CD4-positive, alpha-beta T cell treated with Interleukin-17A for 4 hours (primary cell): ENCODE measurements around the gene ARF3.

Source experiments
- DNase-seq: peaks from one replicate; pipeline ENCODE4 v3.0.0-alpha.2; 2020; ENCODE audit warnings: mixed read lengths

ARF3 gene

GRCh38 chr12:48957141-48958048, at the start of gene ARF3:
Gene ARF3 (minus strand): TSS chr12:48957487. CDS start chr12:48941095, 16,392 bp downstream.
- peak; percentile 95 for DNase-seq

- no peak for DNase-seq
These were observed 43.1 kb upstream of the ARF3 start for GRCh38 chr12:49000346-49000745.

- peak; percentile 41 for DNase-seq
These were observed 42.3 kb upstream of the ARF3 start, which contains the start of gene DDN for GRCh38 chr12:48999371-49000131. Gene DDN (minus strand): TSS chr12:48999375. CDS start chr12:48999287, 88 bp downstream.

- DNase-seq = peak; percentile 24
These were observed 41.4 kb upstream of the ARF3 start for GRCh38 chr12:48998497-48999353.

GRCh38 chr12:48997719-48998496, 40.6 kb upstream of the ARF3 start:
- DNase-seq = peak; percentile 27

- peak; percentile 74 for DNase-seq
These were observed 39.8 kb upstream of the ARF3 start for GRCh38 chr12:48996794-48997718.

- peak; percentile 66 for DNase-seq
These were observed 38.0 kb upstream of the ARF3 start for GRCh38 chr12:48995086-48995879.

- DNase-seq = no peak
These were observed 37.2 kb upstream of the ARF3 start for GRCh38 chr12:48994224-48995085.

GRCh38 chr12:48993787-48994186, 36.5 kb upstream of the ARF3 start:
- DNase-seq = no peak

- DNase-seq = no peak
These were observed 34.2 kb upstream of the ARF3 start for GRCh38 chr12:48991247-48992050.

- DNase-seq = no peak
These were observed 33.3 kb upstream of the ARF3 start for GRCh38 chr12:48990552-48990951.

GRCh38 chr12:48988030-48988649, 30.9 kb upstream of the ARF3 start:
- DNase-seq = peak; percentile 82

- DNase-seq = no peak
These were observed 29.5 kb upstream of the ARF3 start for GRCh38 chr12:48986720-48987291.

GRCh38 chr12:48985901-48986300, 28.6 kb upstream of the ARF3 start:
- no peak for DNase-seq

- DNase-seq = no peak
These were observed 28.2 kb upstream of the ARF3 start for GRCh38 chr12:48985475-48985897.

- DNase-seq = no peak
These were observed 25.3 kb upstream of the ARF3 start for GRCh38 chr12:48982397-48983080.
